Kidney epithelial cell (primary cell): ENCODE data around the gene GJC2. TPM values are rescaled to one million over a fixed set of nuclear protein-coding genes. Genes with fewer than 3 reads are reported as not detected.

Source experiments
- DNase-seq: peaks from one replicate; pipeline ENCODE4 v3.0.0-alpha.2; 2010; ENCODE audit warnings: low read depth
- H3K27me3 ChIP-seq: 2 replicates; pipeline ENCODE4 v1.6.0; 2011; ENCODE audit warnings: low read length; ENCODE audit not compliant: control insufficient read depth, insufficient read depth
- H3K36me3 ChIP-seq: 2 replicates; pipeline ENCODE4 v1.5.1; 2011; ENCODE audit warnings: low read length; ENCODE audit not compliant: control insufficient read depth, insufficient read depth
- H3K4me3 ChIP-seq: 2 replicates; pipeline ENCODE4 v1.5.1; 2011; ENCODE audit warnings: low read depth, mild to moderate bottlenecking, control low read depth, low read length
- CTCF ChIP-seq: IDR thresholded peaks from 2 replicates; pipeline ENCODE4 v1.5.1; 2011; ENCODE audit warnings: mild to moderate bottlenecking, moderate library complexity, low read length, control low read depth, inconsistent platforms; ENCODE audit not compliant: insufficient read depth, poor library complexity, severe bottlenecking
- total RNA-seq: library from RNA; depleted of rRNA; stranded (reverse); fragments of >200 nt; gene quantifications from 2 replicates; pipeline ENCODE4 v1.2.3, GENCODE V29; 2015

GJC2 gene
- total RNA-seq, 1 donor from 2014 or later: 0.38 TPM

- TF ChIP-seq CTCF: no peak
- Histone ChIP-seq H3K4me3 (no peak overlapping the region), H3K36me3 (peaks cover 1% of the 10 kb centered on the region), H3K27me3 (no peaks in the 10 kb centered on the region)
- no peak for DNase-seq
These were observed 45.0 kb upstream of the GJC2 start for GRCh38 chr1:228104526-228105269.

- Histone ChIP-seq H3K27me3 (no peaks in the 10 kb centered on the region), H3K36me3 (no peaks in the 10 kb centered on the region), H3K4me3 (no peak overlapping the region)
- DNase-seq: no peak
- no peak for TF ChIP-seq CTCF
These were observed 44.3 kb upstream of the GJC2 start for GRCh38 chr1:228105270-228105995.

- no peak for DNase-seq
- TF ChIP-seq CTCF: no peak
- no peaks in the 10 kb centered on the region for H3K36me3 ChIP-seq
These were observed 43.5 kb upstream of the GJC2 start for GRCh38 chr1:228105996-228106799.

GRCh38 chr1:228106800-228107054 is 43.0 kb upstream of the GJC2 start:
- H3K4me3 ChIP-seq: no peak overlapping the region
- DNase-seq: no peak
- H3K27me3 ChIP-seq: no peaks in the 10 kb centered on the region
- H3K36me3 ChIP-seq: no peaks in the 10 kb centered on the region
- no peak for TF ChIP-seq CTCF

More at GRCh38 chr1:228105996-228106799, 43.5 kb upstream of the GJC2 start:
- Histone ChIP-seq H3K27me3 (no peaks in the 10 kb centered on the region), H3K4me3 (no peak overlapping the region)

- H3K36me3 ChIP-seq: no peaks in the 10 kb centered on the region
- no peak for DNase-seq
- H3K27me3 ChIP-seq: no peaks in the 10 kb centered on the region
- no peak overlapping the region for H3K4me3 ChIP-seq
- no peak for TF ChIP-seq CTCF
These were observed 42.1 kb upstream of the GJC2 start for GRCh38 chr1:228107636-228108035.
